DMS53 treated with DMSO at 0.1 percent for 48 hours (cell line): ENCODE results near the gene TANC1.

Source experiments
- DNase-seq: peaks from one replicate; lab custom pipeline; 2025; ENCODE audit not compliant: unreplicated experiment; lab: John Stamatoyannopoulos, UW

TANC1 gene

DNA sequence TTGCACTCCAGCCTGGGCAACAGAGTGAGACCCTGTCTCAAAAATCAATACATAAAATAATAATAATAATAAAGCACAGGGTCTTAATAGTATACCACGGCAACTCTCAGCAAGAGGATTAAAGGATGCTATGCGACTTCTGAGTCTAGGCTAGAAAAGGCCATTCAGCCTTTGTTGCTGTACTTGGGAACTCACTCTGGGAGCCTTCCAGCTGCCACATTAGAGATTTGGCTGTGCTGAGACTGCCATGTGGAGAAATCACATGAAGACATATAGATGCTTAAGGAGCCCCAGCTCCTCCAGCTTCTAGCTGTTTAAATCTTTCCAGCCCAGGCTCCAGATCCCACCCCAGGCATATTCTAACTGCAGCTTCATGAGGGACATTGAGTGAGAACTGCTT is 8.2 kb upstream of the TANC1 start:
- DNase-seq = no peak

DNA sequence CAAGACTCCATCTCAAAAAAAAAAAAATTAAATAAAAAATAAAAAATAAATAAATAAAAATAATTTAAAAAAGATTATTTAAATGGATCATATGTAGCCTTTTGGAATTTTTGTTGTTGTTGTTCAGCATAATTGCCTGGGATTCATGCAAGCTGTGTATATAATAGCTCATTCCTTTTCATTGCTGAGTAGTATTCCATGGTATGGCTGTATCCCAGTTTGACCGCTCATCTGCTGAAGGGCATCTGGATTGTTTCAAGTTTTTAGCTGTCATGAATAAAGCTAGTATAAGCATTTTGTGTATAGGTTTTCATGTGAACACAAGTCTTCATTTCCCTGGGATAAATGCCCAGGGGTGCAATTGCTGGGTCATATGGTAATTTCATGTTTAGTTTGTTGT is 6.4 kb upstream of the TANC1 start:
- no peak for DNase-seq

DNA sequence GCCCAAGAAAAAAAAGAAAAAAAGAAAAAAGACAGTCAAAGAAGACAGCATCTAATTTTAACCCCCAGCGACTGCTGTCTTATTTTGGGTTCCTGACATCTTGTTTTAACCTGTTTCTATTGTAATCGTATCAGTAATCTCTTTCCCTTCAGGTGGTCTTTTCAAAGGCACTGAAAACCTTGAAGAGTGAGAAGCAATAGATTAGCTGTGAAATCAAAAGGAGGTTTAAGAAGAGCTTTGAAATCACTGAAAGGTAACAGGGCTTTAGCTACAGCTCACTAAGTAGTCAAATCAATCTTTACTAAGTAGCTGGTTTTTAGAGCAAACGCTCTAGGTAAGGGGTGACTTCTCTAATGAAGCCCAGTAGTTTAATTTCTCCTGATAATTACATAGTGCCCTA is 5.4 kb upstream of the TANC1 start:
- no peak for DNase-seq

DNA sequence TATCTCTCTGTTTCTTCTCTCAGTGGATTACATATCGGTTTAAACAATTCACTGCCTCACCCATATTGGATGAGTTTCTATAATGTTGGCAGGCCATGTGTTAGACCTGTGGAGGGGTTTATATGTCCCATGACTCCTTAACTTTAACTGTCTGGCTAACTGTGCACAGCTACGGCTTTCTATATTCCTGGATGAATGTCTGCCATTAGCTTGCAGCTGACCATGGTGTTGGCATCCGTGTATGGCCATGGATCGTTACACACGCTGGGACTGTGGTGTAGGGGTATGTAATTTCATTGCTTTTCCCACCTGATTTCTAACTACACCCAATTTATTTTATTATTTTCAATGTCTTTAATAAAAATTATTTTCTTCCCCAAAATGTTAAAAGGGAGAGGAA is 3.3 kb upstream of the TANC1 start:
- DNase-seq = no peak

DNA sequence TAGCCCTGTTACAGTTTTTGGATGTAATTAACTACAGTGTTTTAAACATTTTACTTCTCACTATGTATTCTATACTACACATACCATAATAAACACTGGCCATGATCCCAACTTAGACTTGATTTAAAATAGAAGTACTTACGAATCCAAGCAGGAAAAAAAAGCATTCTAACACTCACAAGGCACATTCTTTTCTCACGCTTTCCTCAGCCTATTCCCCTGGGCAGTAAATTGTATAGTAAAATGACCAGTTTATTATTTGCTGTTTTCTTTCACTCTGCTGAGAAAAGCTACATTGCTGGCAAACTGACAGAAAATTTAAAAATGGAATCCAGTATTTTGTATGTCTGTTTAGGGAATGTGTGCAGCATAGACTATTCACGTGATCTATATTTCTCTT is 2.8 kb upstream of the TANC1 start:
- DNase-seq = no peak

DNA sequence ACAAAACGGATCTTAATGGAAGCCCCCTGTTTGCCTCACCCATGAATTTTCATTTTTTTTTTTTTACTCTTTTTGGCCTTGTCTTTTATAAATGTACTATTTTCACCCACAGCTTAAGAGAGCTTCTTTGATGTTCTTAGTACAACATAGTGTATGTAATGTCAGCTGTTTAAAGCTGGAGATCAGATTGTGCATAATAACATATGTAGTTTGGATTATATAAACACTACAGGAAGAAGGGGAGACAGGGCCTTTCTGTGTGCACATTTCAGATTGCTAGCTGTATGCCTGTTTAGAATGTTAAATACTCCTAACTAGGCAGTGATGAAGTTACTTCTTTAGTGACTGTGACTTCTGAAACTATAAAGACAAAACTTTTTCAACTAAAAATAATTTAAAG is 2.1 kb upstream of the TANC1 start:
- no peak for DNase-seq

DNA sequence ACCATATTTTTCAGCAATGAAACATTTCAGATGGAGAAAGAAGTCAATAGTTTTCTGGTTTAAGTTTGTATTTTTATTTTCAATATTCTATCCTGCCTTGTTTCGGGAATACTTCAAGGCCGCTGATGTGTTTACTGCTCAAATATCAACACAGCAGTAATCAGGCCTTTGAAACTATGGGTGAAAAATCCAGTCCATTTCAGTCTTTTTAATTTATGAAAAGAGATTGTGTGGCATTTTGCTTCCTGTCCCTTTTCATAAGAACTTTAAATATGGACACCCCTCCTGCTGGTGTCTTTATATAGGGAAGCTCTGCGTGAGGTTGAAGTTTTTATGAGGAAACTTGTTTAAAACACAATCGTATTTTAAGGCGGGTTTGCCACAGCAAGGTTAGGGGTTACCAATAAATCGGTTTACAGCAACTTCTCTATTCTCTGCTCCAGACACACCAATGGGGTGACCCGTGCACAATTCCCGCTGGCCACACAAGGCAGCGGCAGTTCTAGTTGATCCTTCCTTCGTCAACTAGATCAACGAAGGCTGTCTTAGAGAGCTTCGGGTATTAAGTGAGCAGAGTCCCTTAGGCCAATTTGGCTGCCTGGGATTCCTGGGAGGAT is 1.2 kb upstream of the TANC1 start:
- no peak for DNase-seq

DNA sequence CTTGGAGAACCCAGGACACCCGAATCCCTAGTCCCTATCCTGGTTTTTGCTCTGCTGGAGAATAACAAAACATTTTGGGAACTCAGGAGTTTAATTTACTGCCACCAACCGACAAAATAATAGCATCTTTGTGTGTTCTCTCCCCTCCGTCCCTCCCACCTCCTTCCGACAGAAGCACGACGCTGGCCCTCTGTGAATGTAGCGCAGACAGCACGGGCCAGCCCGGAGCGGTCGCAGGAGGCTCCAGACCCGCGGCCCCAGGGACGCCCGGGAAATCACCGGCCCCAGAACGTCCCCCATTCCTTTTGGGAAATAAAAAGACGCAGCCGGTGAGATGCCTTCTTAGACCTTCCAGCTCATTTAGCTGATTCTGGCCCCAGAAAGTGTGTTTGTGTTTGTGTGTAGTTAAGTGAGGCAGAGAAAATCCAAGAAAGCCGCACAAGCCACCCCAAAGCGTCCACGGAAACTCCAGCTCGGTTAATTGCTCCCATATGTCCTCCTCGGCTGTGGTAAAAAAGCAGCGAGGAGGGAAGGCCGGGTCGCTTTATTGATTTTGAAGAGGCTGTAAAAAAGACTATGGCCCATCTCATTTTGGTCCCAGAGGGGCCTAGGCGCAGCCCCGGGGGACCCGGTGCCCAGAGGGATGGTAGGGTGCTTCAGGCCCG is 577 bp upstream of the TANC1 start:
- DNase-seq = no peak

DNA sequence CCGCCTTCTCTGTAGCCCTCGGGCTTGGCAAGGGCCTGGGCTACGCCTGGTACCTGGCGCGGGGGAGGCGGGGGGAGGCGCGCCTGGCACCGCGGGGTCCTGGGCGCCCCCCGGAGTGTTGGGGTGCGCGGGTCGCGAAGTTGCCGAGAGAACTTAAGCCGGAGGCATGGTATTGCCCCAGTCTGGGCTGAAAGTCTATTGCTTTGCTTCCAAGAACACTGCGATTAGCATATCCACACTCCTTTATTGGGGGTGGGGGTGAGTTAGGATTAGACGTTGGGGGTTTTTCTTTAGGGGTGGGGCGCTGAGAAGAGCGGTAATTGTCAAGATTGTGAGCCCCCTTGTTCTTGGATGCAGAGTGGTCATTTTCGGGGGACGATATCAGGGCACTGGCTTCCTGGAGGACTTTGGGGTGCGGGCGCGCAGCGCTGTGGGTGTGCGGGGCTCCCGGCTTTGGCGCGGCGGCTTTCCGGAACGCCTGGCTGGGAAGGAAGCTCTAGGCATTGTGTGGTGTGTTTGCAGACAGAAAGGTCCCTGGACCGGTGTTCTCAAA is 798 bp downstream of the TANC1 start:
- DNase-seq = no peak

DNA sequence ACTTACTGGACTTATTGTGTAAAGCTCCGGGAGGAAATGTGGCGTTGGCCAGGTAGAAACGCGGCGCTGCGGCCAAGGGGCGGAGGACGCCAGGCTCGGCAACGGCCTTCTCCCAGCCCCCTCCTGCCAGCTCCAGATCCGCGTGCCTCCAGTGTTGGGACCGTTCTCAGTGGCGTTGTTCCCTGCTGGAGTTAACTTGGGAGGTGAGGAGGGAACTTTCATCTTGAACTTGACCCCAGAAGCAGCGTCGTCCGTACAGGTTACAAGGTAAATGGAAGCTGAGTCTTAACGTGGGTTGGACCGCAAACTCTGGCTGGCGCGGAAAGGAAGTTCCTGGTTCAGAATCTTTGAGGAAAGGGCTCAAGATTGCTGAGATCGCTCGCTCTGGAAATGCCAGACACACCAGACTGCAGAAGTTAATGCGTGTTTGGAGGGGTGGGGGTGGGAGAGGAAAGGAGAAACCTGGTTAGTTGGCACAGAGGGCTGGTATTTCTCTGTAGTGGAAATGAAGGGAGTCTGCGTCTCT is 1.3 kb downstream of the TANC1 start:
- no peak for DNase-seq

DNA sequence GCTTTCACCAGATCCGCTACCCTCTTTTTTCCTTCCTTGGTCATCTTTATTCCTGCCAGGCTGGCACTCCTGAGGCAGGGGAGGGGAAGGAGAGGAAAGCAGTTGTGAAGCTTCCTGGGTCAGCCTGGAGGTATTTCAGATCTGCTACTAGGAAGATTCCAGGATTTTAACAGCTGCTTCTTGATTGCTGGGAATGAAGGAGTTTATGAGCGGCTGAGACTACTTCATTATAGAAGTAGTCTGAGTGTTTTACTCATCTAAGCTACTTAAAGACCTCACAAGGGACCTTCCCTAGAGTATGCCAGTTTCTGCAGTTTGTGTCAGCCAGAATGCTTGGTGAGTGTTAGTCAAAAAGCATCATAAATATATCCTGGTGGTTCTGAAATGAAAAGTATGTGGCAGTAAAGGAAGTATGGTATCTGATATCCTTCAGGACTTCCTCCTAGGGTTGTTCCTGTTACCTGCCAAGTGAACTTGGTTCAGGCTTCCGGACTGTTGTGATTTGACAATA is 1.9 kb downstream of the TANC1 start:
- DNase-seq = no peak

DNA sequence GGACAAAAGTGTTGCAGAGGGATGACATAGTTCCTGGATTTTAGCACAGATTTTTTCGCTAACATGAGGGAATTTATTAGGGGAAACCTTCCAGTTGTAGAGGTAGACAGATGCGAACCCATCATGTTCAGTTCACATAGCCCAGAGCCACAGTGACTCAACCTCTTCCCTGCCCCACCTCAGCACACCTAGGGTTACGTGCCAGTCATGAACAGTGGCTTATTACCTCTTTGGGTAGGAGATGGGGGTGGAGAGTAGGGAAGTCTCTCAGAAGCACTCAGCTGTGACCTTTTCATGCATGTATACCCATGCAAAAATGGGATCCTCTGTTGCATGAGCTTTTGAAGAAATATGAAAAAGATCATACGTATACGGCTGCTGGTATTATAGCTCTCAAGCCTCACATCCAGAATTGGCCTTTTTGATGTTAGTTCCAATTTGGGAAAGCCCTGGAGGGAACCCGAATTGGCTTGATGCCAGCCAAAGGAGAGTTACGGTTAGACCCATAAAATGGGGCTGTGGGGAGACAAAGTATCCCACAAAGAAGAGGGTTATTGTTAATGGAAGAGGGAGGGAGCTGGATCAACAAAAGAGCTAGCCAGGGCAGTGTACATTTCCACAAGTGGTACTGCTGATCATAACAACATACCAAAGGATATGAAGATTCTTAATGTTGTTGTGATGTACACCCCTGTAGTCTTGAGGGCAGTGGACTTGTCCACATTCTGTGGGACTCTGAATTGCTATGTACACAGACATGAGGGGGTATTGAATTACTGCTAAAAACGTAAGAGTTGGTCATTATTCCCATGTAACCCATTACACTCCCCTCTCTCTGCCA is 4.9 kb downstream of the TANC1 start:
- DNase-seq = peak; percentile 86

DNA sequence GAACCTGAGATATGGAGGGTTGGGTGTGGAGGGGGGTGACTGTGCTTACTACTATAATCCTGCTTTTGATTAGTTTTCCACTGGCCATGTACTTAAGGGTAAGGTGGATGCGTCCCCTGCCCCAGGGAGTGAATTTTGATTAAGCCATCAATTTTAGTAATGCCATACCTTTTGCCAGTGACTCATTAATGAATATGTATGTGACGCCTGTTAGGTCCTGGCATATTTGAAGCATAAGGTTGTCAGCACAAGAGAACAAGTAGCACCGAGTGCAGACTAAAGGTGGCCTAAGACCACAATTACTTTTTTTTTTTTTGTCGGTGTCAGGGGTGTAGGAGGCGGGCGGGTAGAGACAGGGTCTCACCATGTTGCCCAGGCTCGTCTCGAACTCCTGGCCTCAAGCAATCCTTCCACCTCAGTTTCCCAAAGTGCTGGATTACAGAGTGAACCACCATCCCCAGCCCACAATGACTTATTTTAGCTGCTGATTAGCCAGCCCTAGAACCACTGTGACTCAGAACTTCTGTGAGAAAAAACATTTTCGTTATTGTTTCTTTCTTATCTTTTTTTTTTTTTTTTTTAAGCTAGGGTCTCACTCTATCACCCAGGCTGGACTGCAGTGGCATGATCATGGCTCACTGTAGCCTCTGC is 7.0 kb downstream of the TANC1 start:
- DNase-seq = no peak

DNA sequence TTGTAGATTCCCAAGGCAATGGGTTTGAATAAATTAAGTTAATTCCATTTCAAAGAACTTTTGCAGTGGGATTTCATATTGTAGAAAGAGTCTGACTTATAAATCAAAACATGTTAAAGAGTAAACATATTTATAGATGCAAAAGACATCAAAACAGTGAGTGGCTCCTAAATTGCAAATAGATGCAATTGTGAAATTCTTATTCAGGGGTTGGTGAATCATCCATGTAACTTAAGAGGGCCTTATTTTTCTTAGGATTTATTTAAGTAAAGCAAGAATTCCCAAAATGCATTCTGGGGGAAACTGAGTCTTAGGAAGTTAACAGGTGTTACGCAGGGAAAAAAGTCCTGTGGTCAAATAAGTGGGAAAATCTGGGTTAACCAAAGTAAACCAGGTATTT is 11.3 kb downstream of the TANC1 start:
- no peak for DNase-seq

DNA sequence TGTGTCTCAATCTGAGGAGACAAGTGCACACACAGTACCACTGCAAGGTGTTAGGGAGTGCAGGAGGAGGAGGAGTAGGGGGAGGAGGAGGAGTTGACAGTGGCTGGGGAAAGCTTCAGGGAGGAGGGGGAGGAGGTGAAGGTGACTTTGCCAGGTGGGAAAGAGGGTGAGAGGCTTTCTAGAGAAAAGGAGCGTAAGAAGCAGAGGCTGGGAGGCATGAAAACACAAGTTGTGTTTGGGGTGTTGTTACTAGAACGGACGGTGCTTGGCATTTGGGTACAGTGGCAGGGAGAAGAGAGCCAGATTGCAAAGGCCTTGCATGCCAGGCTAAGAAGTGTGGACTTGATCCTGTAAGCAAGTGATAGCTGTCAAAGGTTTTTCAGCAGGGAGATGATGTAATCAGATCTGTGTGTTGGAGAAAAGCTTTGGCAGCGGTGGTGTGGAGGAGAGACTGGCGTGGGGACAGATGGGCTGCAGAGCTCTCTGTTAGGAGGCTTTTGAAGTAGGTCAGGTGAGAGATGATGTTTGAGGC is 16.2 kb downstream of the TANC1 start:
- DNase-seq = peak; percentile 35

DNA sequence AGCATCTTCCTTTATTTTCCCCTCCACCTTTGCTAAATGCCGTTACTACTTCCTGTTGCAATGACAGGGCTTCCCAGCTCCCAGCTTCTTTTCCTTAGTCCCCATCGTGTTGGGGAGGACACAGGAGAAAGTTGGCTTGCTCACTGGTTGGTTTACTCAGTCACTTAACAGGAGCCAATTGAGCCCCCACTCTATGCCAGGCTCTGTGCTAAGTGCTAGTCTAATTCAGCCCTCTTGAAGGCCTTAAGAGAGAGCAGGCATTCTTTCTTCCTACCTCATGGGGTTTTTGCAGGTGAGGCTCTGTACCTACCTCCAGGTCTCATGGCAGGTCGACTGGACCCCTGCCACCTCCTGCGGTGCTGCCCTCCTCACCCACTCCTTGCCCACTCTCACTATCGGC is 20.1 kb downstream of the TANC1 start:
- DNase-seq = no peak

DNA sequence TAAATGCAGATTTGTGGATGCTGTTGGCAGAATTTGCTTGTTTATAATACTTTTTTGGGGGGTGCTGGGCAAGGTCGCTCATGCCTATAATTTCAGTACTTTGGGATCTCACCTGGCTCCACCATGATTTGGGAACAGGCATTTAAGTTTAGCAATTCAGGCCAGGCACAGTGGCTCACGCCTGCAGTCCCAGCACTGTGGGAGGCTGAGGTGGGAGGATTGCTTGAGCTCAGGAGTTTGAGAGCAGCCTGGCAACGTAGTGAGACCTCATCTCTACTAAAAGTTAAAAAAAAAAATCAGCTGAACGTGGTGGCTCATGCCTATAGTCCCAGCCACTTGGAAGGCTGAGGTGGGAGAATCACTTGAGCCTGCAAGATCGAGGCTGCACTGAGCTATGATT is 20.7 kb downstream of the TANC1 start:
- no peak for DNase-seq

DNA sequence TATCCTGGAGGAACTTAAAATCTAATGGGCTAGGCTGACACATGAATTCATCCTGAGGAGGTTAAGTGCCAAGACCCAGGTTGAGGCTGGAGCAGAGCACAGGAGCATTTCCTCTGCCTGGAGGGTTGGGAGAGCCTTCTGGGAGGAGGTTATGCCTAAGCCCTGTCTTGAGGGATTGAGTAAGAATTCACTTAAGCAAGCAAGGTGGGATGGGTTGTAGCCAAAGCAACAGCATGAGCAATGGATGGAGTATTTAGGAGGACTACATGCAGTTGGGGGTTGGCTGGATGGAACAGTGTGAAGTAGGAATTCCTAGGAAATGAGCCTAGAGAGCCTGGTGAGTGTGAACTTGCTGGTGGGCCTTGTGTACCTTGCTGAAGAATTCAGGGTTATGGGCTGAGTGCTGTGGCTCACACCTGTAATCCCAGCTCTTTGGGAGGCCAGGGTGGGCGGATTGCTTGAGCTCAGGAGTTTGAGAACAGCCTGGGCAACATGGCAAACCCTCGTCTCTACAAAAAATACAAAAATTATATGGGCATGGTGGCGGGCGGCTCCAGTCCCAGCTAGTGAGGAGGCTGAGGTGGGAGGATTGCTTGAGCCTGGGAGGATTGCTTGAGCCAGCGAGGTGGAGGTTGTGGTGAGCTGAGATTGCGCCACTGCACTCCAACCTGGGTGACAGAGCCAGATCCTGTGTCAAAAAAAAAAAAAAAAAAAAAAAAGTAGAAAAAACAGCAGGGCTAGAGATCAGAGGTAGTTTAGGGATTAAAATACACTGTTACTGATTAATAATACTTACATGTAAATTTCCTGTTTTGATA is 22.2 kb downstream of the TANC1 start:
- DNase-seq = no peak

DNA sequence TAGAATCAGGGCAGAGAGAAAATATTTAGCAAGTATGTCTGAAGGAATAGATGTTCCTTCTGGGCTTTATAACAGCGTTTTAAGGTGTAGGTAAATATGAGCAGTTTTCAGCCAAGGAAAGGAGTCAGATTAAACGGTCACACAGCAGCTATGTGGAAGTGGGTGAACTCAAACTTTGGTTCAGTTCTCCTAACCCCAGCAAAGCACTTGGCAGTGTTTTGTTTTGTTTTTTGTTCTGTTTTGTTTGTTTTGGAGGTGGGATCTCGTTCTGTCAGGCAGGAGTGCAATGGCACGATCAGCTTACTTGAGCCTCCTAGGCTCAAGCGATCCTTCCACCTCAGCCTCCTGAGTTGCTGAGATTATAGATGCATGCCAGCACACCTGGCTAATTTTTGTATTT is 24.6 kb downstream of the TANC1 start:
- DNase-seq = no peak
